Omental fat pad (tissue), 4 donors: ENCODE data around the gene MRPL4. TPM values are rescaled to one million over a fixed set of nuclear protein-coding genes. Genes with fewer than 3 reads are reported as not detected.
A peak's percentile ranks its signal among the peaks of the same experiment; 100 is the strongest.

Source experiments
- ATAC-seq: fragments of 150-250 bp; one replicate; pipeline ENCODE4 v1.9.1; 2016; ENCODE audit warnings: mild to moderate bottlenecking, moderate library complexity; ENCODE audit not compliant: low FRiP score
- DNase-seq: peaks from one replicate; pipeline ENCODE4 v3.0.0-alpha.2; 2019; ENCODE audit warnings: low spot score
- CTCF ChIP-seq, 3 donors: fragments of 450-650 bp; IDR thresholded peaks; one replicate each; pipeline ENCODE4 v1.5.1; 2016 to 2017; ENCODE audit warnings: antibody characterized with exemption in 3 of 3, mild to moderate bottlenecking in 3 of 3, moderate library complexity in 2 of 3
- total RNA-seq, 4 donors: library from RNA; depleted of rRNA; stranded (reverse); fragments of >200 nt; gene quantifications; one replicate each; pipeline ENCODE4 v1.1.0, GENCODE V29; 2016

The MRPL4 gene
- total RNA-seq, 4 donors from 2014 or later, result 44.6 to 73.3 (median 65.7) TPM

- no peak for TF ChIP-seq CTCF (IDR thresholded peaks at IDR 0.05)
- no peak for DNase-seq
- ATAC-seq, result no peak
Measured at GRCh38 chr19:10283301-10284064, 31.5 kb downstream of the MRPL4 start.

GRCh38 chr19:10284065-10284959 lies 32.3 kb downstream of the MRPL4 start:
- DNase-seq, result no peak
- no peak for ATAC-seq
- TF ChIP-seq CTCF (IDR thresholded peaks at IDR 0.05), result no peak

- ATAC-seq (no peak), DNase-seq (no peak)
- no peak for TF ChIP-seq CTCF (IDR thresholded peaks at IDR 0.05)
Measured at GRCh38 chr19:10284960-10285278, 32.9 kb downstream of the MRPL4 start.

- no peak for TF ChIP-seq CTCF (IDR thresholded peaks at IDR 0.05)
- ATAC-seq, result no peak
Measured at GRCh38 chr19:10285393-10285792, 33.4 kb downstream of the MRPL4 start.

GRCh38 chr19:10286803-10287737 lies 35.1 kb downstream of the MRPL4 start, which contains the start of gene ICAM4:
TSS of gene ICAM4 (plus strand) at chr19:10286955. CDS start at chr19:10287013, 58 bp downstream.
- DNase-seq, result no peak
- peak; percentile 17 for ATAC-seq
- TF ChIP-seq CTCF (IDR thresholded peaks at IDR 0.05), result no peak

More at GRCh38 chr19:10285393-10285792, 33.4 kb downstream of the MRPL4 start:
- DNase-seq, result no peak

GRCh38 chr19:10288662-10289166 lies 36.7 kb downstream of the MRPL4 start:
- no peak for ATAC-seq
- TF ChIP-seq CTCF (IDR thresholded peaks at IDR 0.05), result no peak
- DNase-seq, result no peak
